K562 (cell line): ENCODE results near the gene KBTBD3. TPM values are rescaled to one million over a fixed set of nuclear protein-coding genes. Genes with fewer than 3 reads are reported as not detected.

Experiments
- ADNP ChIP-seq: fragments of 200-800 bp; sonication (Bioruptor generic); IDR thresholded peaks from 2 replicates; pipeline ENCODE4 v1.6.1; 2016; ENCODE audit warnings: missing genetic modification characterization, missing compliant biosample characterization
- CC2D1A ChIP-seq: fragments of 450-650 bp; IDR thresholded peaks from 2 replicates; pipeline ENCODE4 v1.6.1; 2017; ENCODE audit warnings: mild to moderate bottlenecking
- CTBP1 ChIP-seq: fragments of 450-650 bp; IDR thresholded peaks from 2 replicates; pipeline ENCODE4 v1.6.1; 2016; ENCODE audit warnings: borderline replicate concordance
- ELF1 ChIP-seq: fragments of 200-800 bp; sonication (Bioruptor generic); IDR thresholded peaks from 2 replicates; pipeline ENCODE4 v1.6.1; 2016; ENCODE audit warnings: missing genetic modification characterization, missing compliant biosample characterization
- ESRRB ChIP-seq: fragments of 250-450 bp; sonication (Bioruptor Pico); IDR thresholded peaks from 2 replicates; pipeline ENCODE4 v1.5.0; 2020; ENCODE audit warnings: mild to moderate bottlenecking, moderate library complexity, borderline replicate concordance
- FOXJ2 ChIP-seq: fragments of 200-800 bp; sonication (Bioruptor generic); IDR thresholded peaks from 2 replicates; pipeline ENCODE4 v1.6.1; 2016; ENCODE audit warnings: missing genetic modification characterization, missing compliant biosample characterization
- HNRNPUL1 ChIP-seq: fragments of 200-400 bp; formaldehyde crosslinking; IDR thresholded peaks from 2 replicates; pipeline ENCODE4 v1.6.1; 2017; ENCODE audit warnings: low read length
- HSF4 ChIP-seq: fragments of 250-450 bp; sonication (Bioruptor Pico); IDR thresholded peaks from 2 replicates; pipeline ENCODE4 v2.1.2; 2022; ENCODE audit warnings: mild to moderate bottlenecking, moderate library complexity, borderline replicate concordance
- MTA3 ChIP-seq: fragments of 450-650 bp; formaldehyde crosslinking; IDR thresholded peaks from 2 replicates; pipeline ENCODE4 v1.6.1; 2017; ENCODE audit warnings: mild to moderate bottlenecking, borderline replicate concordance
- PHB ChIP-seq: fragments of 250-450 bp; sonication (Bioruptor Pico); IDR thresholded peaks from 2 replicates; pipeline ENCODE4 v1.5.0; 2021
- RFX5 ChIP-seq: IDR thresholded peaks from 2 replicates; pipeline ENCODE4 v1.6.1; 2011; ENCODE audit warnings: low read depth, mild to moderate bottlenecking, improper control_type of control experiment, low read length
- SIN3A ChIP-seq, 2 experiments: fragments of 150-350 bp in 1 of 2; IDR thresholded peaks; 2 replicates each; pipeline ENCODE4 v1.6.1; 2011 to 2016; ENCODE audit warnings: borderline replicate concordance in 2 of 2, low read depth in 2 of 2, low read length in 2 of 2, mild to moderate bottlenecking in 2 of 2, moderate library complexity in 2 of 2; ENCODE audit not compliant: control insufficient read depth in 1 of 2
- SMARCA5 ChIP-seq: fragments of 450-650 bp; IDR thresholded peaks from 2 replicates; pipeline ENCODE4 v1.6.1; 2016
- STAT5B ChIP-seq: fragments of 250-450 bp; sonication (Bioruptor Pico); IDR thresholded peaks from 2 replicates; pipeline ENCODE4 v1.8.0; 2021; ENCODE audit warnings: mild to moderate bottlenecking, inconsistent platforms
- TFE3 ChIP-seq: fragments of 450-650 bp; formaldehyde crosslinking; IDR thresholded peaks from 2 replicates; pipeline ENCODE4 v1.4.0; 2020; ENCODE audit warnings: mild to moderate bottlenecking, mixed read lengths
- ZBTB7A ChIP-seq: IDR thresholded peaks from 2 replicates; pipeline ENCODE4 v1.6.1; 2011; ENCODE audit warnings: low read depth, mild to moderate bottlenecking, low read length, moderate library complexity, borderline replicate concordance; ENCODE audit not compliant: control insufficient read depth
- ZNF121 ChIP-seq: sonication (generic); formaldehyde crosslinking; conservative IDR thresholded peaks from 2 replicates; pipeline ENCODE4 v1.8.0; 2022; ENCODE audit warnings: missing genetic modification reagents
- ZNF174 ChIP-seq: fragments of 250-450 bp; sonication (Bioruptor Pico); IDR thresholded peaks from 2 replicates; pipeline ENCODE4 v1.4.0; 2020; ENCODE audit warnings: mild to moderate bottlenecking
- ZNF184 ChIP-seq: sonication (generic); formaldehyde crosslinking; IDR thresholded peaks from 2 replicates; pipeline ENCODE4 v1.5.0; 2020; ENCODE audit warnings: missing genetic modification reagents
- ZSCAN29 ChIP-seq: fragments of 450-650 bp; IDR thresholded peaks from 2 replicates; pipeline ENCODE4 v1.6.1; 2017
- ZSCAN32 ChIP-seq: fragments of 450-650 bp; formaldehyde crosslinking; IDR thresholded peaks from 2 replicates; pipeline ENCODE4 v1.4.0; 2020; ENCODE audit warnings: mild to moderate bottlenecking, moderate library complexity
- polyA plus RNA-seq, 8 experiments: library from polyadenylated mRNA; depleted of rRNA in 4 of 8; stranded (reverse) in 5 of 8; unstranded in 3 of 8; fragments of >200 nt; fragmentation: Nextera tagmentation in 2 of 8; fragmentation: Illumina TruSeq in 1 of 8; extraction: Ambion mirVana in 2 of 8; extraction: Trizol in 1 of 8; gene quantifications; 2 replicates each; pipeline versions ENCODE4 v1.2.1 to v1.2.3, GENCODE V29; 2011 to 2014; ENCODE audit warnings: inconsistent platforms in 1 of 8, missing spikeins in 1 of 8
- total RNA-seq, 7 experiments: library from RNA; depleted of rRNA in 6 of 7; stranded (reverse); fragments of >200 nt in 6 of 7; fragmentation: Illumina TruSeq in 2 of 7; extraction: Trizol in 2 of 7; gene quantifications; 2 replicates each; pipeline versions ENCODE4 v1.2.1 to v1.2.3, GENCODE V29; 2011 to 2021; ENCODE audit warnings: low replicate concordance in 1 of 7
- TF ChIP-seq, protein P1 (sequence below), 2 experiments: fragments of 250-450 bp in 1 of 2; fragments of 450-650 bp in 1 of 2; sonication (Bioruptor Pico) in 1 of 2; IDR thresholded peaks; 2 replicates each; pipeline versions ENCODE4 v1.6.1 to v1.8.0; 2016 to 2021; ENCODE audit warnings: mild to moderate bottlenecking in 2 of 2, moderate library complexity in 2 of 2, missing compliant biosample characterization in 1 of 2, missing genetic modification characterization in 1 of 2
- TF ChIP-seq, protein P2 (sequence below): fragments of 450-650 bp; IDR thresholded peaks from 2 replicates; pipeline ENCODE4 v1.6.1; 2017; ENCODE audit warnings: antibody characterized with exemption, mild to moderate bottlenecking

Gene KBTBD3
- total and polyA plus RNA-seq, 9 of the 15 experiments (the other 6 are each of a cell fraction or from before 2014, with no cell fraction given), result 4.2 to 31.2 (median 6.4) TPM

DNA sequence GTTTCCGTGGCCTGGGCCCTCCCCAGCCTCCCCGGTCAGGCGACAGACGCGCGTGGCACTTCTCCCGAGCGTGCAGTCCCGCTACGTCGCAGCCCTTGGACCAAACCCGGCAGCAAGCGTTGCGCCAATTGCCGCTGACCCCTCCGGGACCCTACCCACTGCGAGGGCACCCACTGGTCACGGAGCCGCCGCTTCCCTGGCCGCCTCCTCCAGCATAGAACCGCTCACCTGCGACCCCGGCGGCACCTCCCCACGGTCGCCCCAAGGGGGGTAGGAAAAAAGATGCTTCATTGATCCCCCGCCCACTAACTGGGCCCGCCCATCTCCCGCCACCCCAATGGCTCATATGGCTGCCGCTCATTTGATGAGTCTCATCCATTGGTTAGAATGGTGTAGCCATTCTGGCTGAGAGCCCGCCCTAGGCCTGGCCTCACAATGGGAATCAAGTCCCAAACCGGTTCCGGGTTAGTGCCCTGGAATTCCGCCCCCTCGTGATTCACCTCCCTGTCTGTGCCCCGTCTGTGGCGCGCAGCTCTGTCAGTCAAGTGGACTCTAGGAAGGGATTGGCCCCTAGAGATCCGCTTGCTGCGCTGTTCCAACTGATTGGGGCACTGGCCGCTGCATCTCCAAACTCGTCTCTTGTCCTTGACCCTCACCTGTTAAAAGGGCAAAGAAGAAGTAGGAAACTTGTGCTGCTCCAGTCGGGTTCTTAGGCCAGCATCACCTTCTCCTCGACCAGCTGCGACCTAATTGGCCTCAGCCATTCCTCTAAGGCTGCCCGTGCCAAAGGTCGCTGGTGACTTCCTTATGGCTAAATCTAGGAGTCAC lies 55.0 kb downstream of the KBTBD3 start, which contains the start of gene MSANTD4 (continued):
- no peak for TF ChIP-seq SIN3A (IDR thresholded peaks at IDR 0.05; ENCODE audit: borderline replicate concordance in 2 of 2, control insufficient read depth in 1 of 2, low read depth in 2 of 2, low read length in 2 of 2)
- peak; percentile 84 for TF ChIP-seq ELF1
- TF ChIP-seq RFX5, result no peak
- no peak for TF ChIP-seq ZNF121 (CRISPR knock-in tag)
- no peak for TF ChIP-seq HNRNPUL1
- TF ChIP-seq CTBP1, result peak; percentile 92
- TF ChIP-seq MTA3, result no peak; the same call in 1 of the 2 replicates
- no peak for TF ChIP-seq PHB (CRISPR knock-in tag)
- TF ChIP-seq ZSCAN29, result no peak
- no peak for TF ChIP-seq FOXJ2 (tag)
- TF ChIP-seq HSF4, result no peak
- TF ChIP-seq ZNF174, result no peak
- TF ChIP-seq CC2D1A, result peak; percentile 92
- peak; percentile 52; the same call in 1 of the 2 replicates for TF ChIP-seq ZBTB7A
- TF ChIP-seq ADNP (tag), result no peak
- no peak for TF ChIP-seq SMARCA5
- no peak for TF ChIP-seq STAT5B (CRISPR knock-in tag)
- no peak for TF ChIP-seq ESRRB (CRISPR knock-in tag)
- TF ChIP-seq, protein P1, sequence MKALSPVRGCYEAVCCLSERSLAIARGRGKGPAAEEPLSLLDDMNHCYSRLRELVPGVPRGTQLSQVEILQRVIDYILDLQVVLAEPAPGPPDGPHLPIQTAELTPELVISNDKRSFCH (CRISPR knock-in tag; IDR thresholded peaks at IDR 0.05), result no peak
- TF ChIP-seq, protein P1 (tag; IDR thresholded peaks at IDR 0.05), result no peak
- no peak for TF ChIP-seq TFE3 (CRISPR knock-in tag)
- TF ChIP-seq, protein P2, sequence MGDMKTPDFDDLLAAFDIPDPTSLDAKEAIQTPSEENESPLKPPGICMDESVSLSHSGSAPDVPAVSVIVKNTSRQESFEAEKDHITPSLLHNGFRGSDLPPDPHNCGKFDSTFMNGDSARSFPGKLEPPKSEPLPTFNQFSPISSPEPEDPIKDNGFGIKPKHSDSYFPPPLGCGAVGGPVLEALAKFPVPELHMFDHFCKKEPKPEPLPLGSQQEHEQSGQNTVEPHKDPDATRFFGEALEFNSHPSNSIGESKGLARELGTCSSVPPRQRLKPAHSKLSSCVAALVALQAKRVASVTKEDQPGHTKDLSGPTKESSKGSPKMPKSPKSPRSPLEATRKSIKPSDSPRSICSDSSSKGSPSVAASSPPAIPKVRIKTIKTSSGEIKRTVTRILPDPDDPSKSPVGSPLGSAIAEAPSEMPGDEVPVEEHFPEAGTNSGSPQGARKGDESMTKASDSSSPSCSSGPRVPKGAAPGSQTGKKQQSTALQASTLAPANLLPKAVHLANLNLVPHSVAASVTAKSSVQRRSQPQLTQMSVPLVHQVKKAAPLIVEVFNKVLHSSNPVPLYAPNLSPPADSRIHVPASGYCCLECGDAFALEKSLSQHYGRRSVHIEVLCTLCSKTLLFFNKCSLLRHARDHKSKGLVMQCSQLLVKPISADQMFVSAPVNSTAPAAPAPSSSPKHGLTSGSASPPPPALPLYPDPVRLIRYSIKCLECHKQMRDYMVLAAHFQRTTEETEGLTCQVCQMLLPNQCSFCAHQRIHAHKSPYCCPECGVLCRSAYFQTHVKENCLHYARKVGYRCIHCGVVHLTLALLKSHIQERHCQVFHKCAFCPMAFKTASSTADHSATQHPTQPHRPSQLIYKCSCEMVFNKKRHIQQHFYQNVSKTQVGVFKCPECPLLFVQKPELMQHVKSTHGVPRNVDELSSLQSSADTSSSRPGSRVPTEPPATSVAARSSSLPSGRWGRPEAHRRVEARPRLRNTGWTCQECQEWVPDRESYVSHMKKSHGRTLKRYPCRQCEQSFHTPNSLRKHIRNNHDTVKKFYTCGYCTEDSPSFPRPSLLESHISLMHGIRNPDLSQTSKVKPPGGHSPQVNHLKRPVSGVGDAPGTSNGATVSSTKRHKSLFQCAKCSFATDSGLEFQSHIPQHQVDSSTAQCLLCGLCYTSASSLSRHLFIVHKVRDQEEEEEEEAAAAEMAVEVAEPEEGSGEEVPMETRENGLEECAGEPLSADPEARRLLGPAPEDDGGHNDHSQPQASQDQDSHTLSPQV, result no peak
- no peak for TF ChIP-seq ZNF184
- no peak for TF ChIP-seq ZSCAN32
